Measurements from ENCODE around the gene CNST.
"Not testable (repeated sequence)": the region's sequence is repeated elsewhere in the genome, so short reads cannot be mapped to it uniquely, and the experiment has no call there.

Gene CNST

DNA sequence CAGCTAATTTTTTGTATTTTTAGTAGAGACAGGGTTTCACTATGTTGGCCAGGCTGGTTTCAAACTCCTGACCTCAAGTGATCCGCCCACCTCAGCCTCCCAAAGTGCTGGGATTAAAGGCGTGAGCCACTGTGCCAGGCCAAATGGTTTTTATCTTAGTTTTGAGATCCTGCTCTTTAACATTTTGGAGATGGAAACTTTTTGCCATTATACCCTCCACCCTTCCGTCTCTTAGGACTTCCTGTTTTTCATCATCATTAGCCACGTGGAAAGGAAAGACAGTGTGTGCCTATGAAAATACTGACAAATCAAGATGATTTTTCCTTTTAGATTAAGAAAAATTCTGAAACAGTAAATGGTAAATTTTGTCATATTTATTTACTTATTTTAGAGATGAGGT is 5.1 kb downstream of the CNST start:
- H3K4me1 Mint-ChIP-seq, result peaks cover 60% of the 10 kb centered on the region
- peak overlapping the region; percentile 100 for H3K27ac Mint-ChIP-seq
- not testable (repeated sequence) for H3K27me3 Mint-ChIP-seq, H3K9me3 Mint-ChIP-seq
- H3K4me3 Mint-ChIP-seq, result peak overlapping the region; percentile 82
- H3K36me3 Mint-ChIP-seq, result peaks cover 13% of the 10 kb centered on the region

DNA sequence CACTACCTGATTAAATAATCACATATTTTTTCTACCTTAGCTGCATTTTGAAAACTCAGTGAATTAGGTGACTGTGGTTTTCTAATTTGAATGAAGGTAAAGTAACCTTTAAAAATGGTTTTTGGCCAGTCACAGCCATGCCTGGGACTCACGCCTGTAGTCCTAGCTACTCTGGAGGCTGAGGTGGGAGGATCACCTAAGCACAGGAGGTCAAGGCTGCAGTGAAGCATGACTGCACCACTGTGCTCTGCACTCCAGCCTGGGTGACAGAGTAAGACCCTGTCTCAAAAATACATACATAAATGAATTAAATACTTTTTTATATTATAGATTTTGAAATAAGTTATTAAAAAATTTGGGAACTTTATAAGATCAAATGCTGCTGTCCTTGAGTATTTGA is 5.7 kb downstream of the CNST start:
- Mint-ChIP-seq H3K4me1 (peaks cover 67% of the 10 kb centered on the region), H3K4me3 (peak overlapping the region; percentile 82), H3K27ac (peak overlapping the region; percentile 100), H3K9me3 (no peaks in the 10 kb centered on the region), H3K27me3 (no peaks in the 10 kb centered on the region), H3K36me3 (peaks cover 13% of the 10 kb centered on the region)

GRCh38 chr1:246572785-246573184 is 6.5 kb downstream of the CNST start:
- Mint-ChIP-seq H3K4me3 (peak overlapping the region; percentile 70), H3K9me3 (no peaks in the 10 kb centered on the region), H3K4me1 (peaks cover 69% of the 10 kb centered on the region), H3K27ac (peak overlapping the region; percentile 62), H3K36me3 (peaks cover 15% of the 10 kb centered on the region), H3K27me3 (no peaks in the 10 kb centered on the region)

GRCh38 chr1:246573491-246573890 is 7.2 kb downstream of the CNST start:
- peak overlapping the region; percentile 70 for H3K4me3 Mint-ChIP-seq
- H3K4me1 Mint-ChIP-seq, result peaks cover 69% of the 10 kb centered on the region
- H3K36me3 Mint-ChIP-seq, result peaks cover 13% of the 10 kb centered on the region
- no peaks in the 10 kb centered on the region for H3K9me3 Mint-ChIP-seq
- H3K27ac Mint-ChIP-seq, result peak overlapping the region; percentile 74
- no peaks in the 10 kb centered on the region for H3K27me3 Mint-ChIP-seq

- H3K9me3 Mint-ChIP-seq, result no peaks in the 10 kb centered on the region
- H3K4me1 Mint-ChIP-seq, result peaks cover 76% of the 10 kb centered on the region
- H3K36me3 Mint-ChIP-seq, result peaks cover 10% of the 10 kb centered on the region
- H3K27ac Mint-ChIP-seq, result no peak overlapping the region
- H3K27me3 Mint-ChIP-seq, result no peaks in the 10 kb centered on the region
- no peak overlapping the region for H3K4me3 Mint-ChIP-seq
Observed at GRCh38 chr1:246576709-246577032, 10.4 kb downstream of the CNST start.

GRCh38 chr1:246577082-246577719 is 10.9 kb downstream of the CNST start:
- peak overlapping the region; percentile 74 for H3K4me3 Mint-ChIP-seq
- peaks cover 77% of the 10 kb centered on the region for H3K4me1 Mint-ChIP-seq
- peak overlapping the region; percentile 96 for H3K27ac Mint-ChIP-seq
- no peaks in the 10 kb centered on the region for H3K9me3 Mint-ChIP-seq
- H3K27me3 Mint-ChIP-seq, result no peaks in the 10 kb centered on the region
- H3K36me3 Mint-ChIP-seq, result peaks cover 13% of the 10 kb centered on the region

DNA sequence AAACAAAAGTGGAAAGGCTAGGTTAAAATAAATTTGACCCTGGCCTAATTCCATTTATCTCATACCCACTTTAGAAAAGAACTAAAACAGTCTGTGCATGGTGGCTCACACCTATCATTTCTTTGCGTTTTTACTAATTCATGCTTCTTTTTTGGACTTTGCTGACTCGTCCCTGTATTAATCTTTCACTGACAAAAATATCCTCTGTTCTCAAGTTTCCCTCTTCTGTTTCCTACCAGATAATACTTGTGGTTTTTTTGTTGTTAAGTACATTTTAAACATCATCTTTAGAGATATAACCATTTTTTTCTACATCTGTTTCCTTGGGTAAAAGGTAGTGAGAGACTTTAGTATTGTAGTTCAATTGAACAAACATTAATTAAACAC is 11.5 kb downstream of the CNST start:
- Mint-ChIP-seq H3K4me1 (peaks cover 81% of the 10 kb centered on the region), H3K27me3 (no peaks in the 10 kb centered on the region), H3K36me3 (peaks cover 13% of the 10 kb centered on the region), H3K4me3 (peak overlapping the region; percentile 74), H3K9me3 (no peaks in the 10 kb centered on the region), H3K27ac (peak overlapping the region; percentile 96)

- peak overlapping the region; percentile 15 for H3K4me3 Mint-ChIP-seq
- H3K4me1 Mint-ChIP-seq, result peaks cover 90% of the 10 kb centered on the region
- peak overlapping the region; percentile 35 for H3K27ac Mint-ChIP-seq
- no peaks in the 10 kb centered on the region for H3K27me3 Mint-ChIP-seq
- no peaks in the 10 kb centered on the region for H3K9me3 Mint-ChIP-seq
- H3K36me3 Mint-ChIP-seq, result peaks cover 15% of the 10 kb centered on the region
Observed at GRCh38 chr1:246579818-246580217, 13.6 kb downstream of the CNST start.

DNA sequence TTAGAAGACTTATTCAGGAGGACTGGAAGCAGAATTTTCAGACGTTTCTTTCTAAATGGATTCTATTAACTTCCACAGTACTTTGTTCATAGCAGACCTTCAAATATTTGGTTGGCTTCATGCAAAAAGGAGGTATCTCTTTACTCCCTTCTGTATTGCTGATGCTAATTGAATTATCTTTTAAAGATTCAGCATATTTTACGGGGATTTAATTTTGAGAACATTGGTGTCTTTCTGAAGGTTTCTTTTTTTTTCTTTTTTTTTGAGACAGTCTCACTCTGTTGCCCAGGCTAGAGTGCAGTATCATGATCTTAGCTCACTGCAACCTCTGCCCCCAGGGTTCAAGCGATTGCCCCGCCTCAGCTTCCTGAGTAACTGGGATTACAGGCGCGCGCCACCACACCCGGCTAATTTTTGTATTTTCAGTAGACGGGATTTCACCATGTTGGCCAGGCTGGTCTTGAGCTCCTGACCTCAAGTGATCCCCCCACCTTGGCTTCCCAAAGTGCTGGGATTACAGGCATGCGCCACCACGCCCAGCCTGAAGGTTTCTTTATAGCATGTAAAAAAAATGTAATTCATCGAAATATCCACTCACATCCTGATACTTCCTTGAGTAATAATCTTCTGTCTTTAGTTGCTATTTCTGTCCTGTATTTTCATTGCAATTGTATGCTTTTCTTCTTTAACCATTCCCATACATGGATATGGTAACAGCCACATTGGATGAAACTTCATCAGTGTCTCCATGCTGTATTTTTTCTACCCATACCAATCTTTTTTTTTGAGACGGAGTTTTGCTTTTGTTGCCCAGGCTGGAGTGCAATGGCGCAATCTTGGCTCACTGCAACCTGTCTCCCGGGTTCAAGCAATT is 14.5 kb downstream of the CNST start:
- Mint-ChIP-seq H3K27me3 (no peaks in the 10 kb centered on the region), H3K4me1 (peaks cover 86% of the 10 kb centered on the region), H3K36me3 (peaks cover 11% of the 10 kb centered on the region), H3K27ac (no peak overlapping the region), H3K4me3 (no peak overlapping the region), H3K9me3 (no peaks in the 10 kb centered on the region)

DNA sequence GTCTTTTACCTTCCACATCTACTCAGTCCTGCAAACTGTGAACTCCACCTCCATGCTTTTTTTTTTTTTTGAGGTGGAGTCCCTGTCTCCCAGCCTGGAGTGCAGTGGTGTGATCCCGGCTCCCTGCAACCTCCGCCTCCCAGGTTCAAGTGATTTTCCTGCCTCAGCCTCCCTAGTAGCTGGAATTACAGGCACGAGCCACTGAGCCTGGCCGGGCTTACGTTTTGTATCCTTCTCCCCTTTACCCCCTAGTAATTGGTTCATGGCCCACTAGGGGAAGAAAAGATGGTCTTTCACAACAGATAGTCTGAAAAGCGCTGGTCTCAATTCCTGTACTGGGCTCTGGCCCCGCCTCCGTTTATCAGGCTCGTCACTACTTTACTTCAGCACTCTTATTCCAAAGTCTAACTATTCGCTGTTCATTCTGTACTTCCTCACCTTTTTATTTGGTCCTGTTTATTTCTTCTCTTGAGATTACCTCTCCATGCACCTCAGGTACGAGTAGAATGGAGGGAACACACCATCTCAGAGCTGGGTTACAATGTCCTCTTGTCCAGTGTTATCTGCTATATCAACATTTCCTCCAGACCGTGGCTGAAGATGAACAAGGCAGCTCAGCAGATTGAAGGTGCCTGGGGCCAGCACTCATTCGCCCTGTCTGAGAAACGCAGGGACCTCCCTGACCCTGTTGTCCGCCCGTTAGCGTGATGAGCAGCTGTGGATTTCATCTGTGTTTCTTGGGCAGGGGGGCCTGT is 16.2 kb downstream of the CNST start:
- Mint-ChIP-seq H3K4me1 (peaks cover 82% of the 10 kb centered on the region), H3K27ac (no peak overlapping the region), H3K4me3 (peak overlapping the region; percentile 19), H3K36me3 (peaks cover 9% of the 10 kb centered on the region), H3K9me3 (no peaks in the 10 kb centered on the region), H3K27me3 (no peaks in the 10 kb centered on the region)

- Mint-ChIP-seq H3K27ac (peak overlapping the region; percentile 86), H3K36me3 (peaks cover 9% of the 10 kb centered on the region), H3K9me3 (no peaks in the 10 kb centered on the region), H3K27me3 (no peaks in the 10 kb centered on the region), H3K4me3 (no peak overlapping the region), H3K4me1 (peaks cover 82% of the 10 kb centered on the region)
Observed at GRCh38 chr1:246583056-246583440, 16.8 kb downstream of the CNST start.

GRCh38 chr1:246583448-246584185 is 17.4 kb downstream of the CNST start:
- Mint-ChIP-seq H3K4me1 (peaks cover 79% of the 10 kb centered on the region), H3K27ac (peak overlapping the region; percentile 72), H3K4me3 (no peak overlapping the region), H3K36me3 (peaks cover 9% of the 10 kb centered on the region), H3K9me3 (no peaks in the 10 kb centered on the region), H3K27me3 (no peaks in the 10 kb centered on the region)

DNA sequence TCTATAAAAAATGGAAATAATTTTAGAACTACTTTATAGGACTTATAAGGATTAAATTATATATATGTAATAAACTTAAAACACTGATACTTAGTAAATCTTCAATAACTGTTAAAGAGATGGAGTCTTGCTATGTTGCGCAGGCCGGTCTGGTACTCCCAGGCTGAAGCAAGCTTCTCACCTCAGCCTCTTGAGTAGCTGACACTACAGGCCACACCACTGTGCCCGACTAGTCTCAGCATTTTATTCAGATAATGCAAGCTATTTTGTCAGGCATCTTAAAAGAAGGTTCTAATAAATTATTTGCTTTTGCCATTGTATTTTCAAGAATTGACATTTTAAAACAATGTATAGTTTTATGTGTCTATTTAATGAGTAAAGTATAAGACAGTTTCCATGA is 20.8 kb downstream of the CNST start:
- H3K9me3 Mint-ChIP-seq, result no peaks in the 10 kb centered on the region
- H3K27me3 Mint-ChIP-seq, result no peaks in the 10 kb centered on the region
- peaks cover 21% of the 10 kb centered on the region for H3K36me3 Mint-ChIP-seq
- H3K4me3 Mint-ChIP-seq, result no peak overlapping the region
- no peak overlapping the region for H3K27ac Mint-ChIP-seq
- H3K4me1 Mint-ChIP-seq, result peaks cover 75% of the 10 kb centered on the region

DNA sequence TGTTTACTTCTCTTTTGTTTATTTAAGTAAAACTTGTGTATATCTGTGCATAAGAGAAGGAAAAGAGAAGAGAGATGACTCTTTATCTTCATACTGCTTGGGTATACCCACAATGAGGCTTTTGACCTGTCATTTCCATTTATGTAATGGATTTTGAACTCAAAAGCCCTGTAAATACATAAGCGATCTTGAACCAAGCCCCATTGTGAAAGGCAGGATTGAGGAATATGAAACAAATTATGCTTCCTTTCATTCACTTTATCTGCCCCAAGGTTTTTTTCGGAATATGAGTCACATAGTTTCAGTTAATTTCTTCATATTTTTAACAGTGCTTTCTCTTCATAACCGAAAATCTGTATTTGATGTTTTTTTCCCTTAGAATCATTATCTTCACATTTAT is 21.4 kb downstream of the CNST start:
- peaks cover 75% of the 10 kb centered on the region for H3K4me1 Mint-ChIP-seq
- H3K4me3 Mint-ChIP-seq, result no peak overlapping the region
- peaks cover 22% of the 10 kb centered on the region for H3K36me3 Mint-ChIP-seq
- H3K27ac Mint-ChIP-seq, result peak overlapping the region; percentile 2
- H3K9me3 Mint-ChIP-seq, result no peaks in the 10 kb centered on the region
- no peaks in the 10 kb centered on the region for H3K27me3 Mint-ChIP-seq

GRCh38 chr1:246588159-246588721 is 22.0 kb downstream of the CNST start:
- Mint-ChIP-seq H3K27me3 (no peaks in the 10 kb centered on the region), H3K4me3 (no peak overlapping the region), H3K36me3 (peaks cover 20% of the 10 kb centered on the region), H3K9me3 (no peaks in the 10 kb centered on the region), H3K4me1 (peaks cover 70% of the 10 kb centered on the region), H3K27ac (no peak overlapping the region)

Measured in activated naive CD4-positive, alpha-beta T cell treated with anti-CD3 and anti-CD28 coated beads, Interleukin-2, amount 50 U/mL, for 24 hours (primary cell).